HepG2 (cell line): ENCODE measurements around the gene CTIF.

Source experiments
- CHCHD3 ChIP-seq: sonication (generic); formaldehyde crosslinking; IDR thresholded peaks from 2 replicates; pipeline ENCODE4 v1.8.0; 2022; ENCODE audit warnings: mild to moderate bottlenecking, missing genetic modification reagents, moderate library complexity
- FOXP1 ChIP-seq, 2 experiments: fragments of 450-650 bp in 1 of 2; IDR thresholded peaks; 2 replicates each; pipeline ENCODE4 v1.6.1; 2017 to 2018; ENCODE audit warnings: antibody characterized with exemption in 1 of 2
- PBX3 ChIP-seq: sonication (generic); formaldehyde crosslinking; IDR thresholded peaks from 2 replicates; pipeline ENCODE4 v1.8.1; 2023; ENCODE audit warnings: missing genetic modification reagents, inconsistent platforms, borderline replicate concordance
- POLR2A ChIP-seq, 2 experiments: IDR thresholded peaks; 2 replicates each; pipeline ENCODE4 v1.6.1; 2011; ENCODE audit warnings: low read depth in 2 of 2, low read length in 2 of 2, mild to moderate bottlenecking in 1 of 2, moderate library complexity in 1 of 2; ENCODE audit not compliant: insufficient read depth in 1 of 2
- SETDB1 ChIP-seq: sonication (generic); formaldehyde crosslinking; IDR thresholded peaks from 2 replicates; pipeline ENCODE4 v1.5.1; 2020; ENCODE audit warnings: missing genetic modification reagents, mild to moderate bottlenecking, borderline replicate concordance
- SIN3A ChIP-seq: IDR thresholded peaks from 2 replicates; pipeline ENCODE4 v1.6.1; 2011; ENCODE audit warnings: low read depth, mild to moderate bottlenecking, control low read depth, low read length, borderline replicate concordance
- STAG1 ChIP-seq: sonication (generic); formaldehyde crosslinking; IDR thresholded peaks from 2 replicates; pipeline ENCODE4 v1.4.0; 2020; ENCODE audit warnings: missing genetic modification reagents
- TFDP2 ChIP-seq: sonication (generic); formaldehyde crosslinking; IDR thresholded peaks from 2 replicates; pipeline ENCODE4 v1.4.0; 2020; ENCODE audit warnings: missing genetic modification reagents
- ZNF597 ChIP-seq: sonication (generic); formaldehyde crosslinking; IDR thresholded peaks from 2 replicates; pipeline ENCODE4 v1.5.0; 2020; ENCODE audit warnings: missing genetic modification reagents
- ZNF652 ChIP-seq: IDR thresholded peaks from 2 replicates; pipeline ENCODE4 v1.6.1; 2016; ENCODE audit warnings: low read depth, borderline replicate concordance

GRCh38 chr18:48828691-48829442, 290.0 kb downstream of the CTIF start:
- TF ChIP-seq FOXP1 (IDR thresholded peaks at IDR 0.05) (no peak), FOXP1 (CRISPR knock-in tag; IDR thresholded peaks at IDR 0.05) (no peak), ZNF597 (CRISPR knock-in tag) (no peak), TFDP2 (CRISPR knock-in tag) (no peak), ZNF652 (no peak), CHCHD3 (no peak), POLR2A (IDR thresholded peaks at IDR 0.05; ENCODE audit: insufficient read depth in 1 of 2, low read depth in 2 of 2, low read length in 2 of 2) (no peak), STAG1 (CRISPR knock-in tag) (no peak), SETDB1 (CRISPR knock-in tag) (no peak), SIN3A (no peak), PBX3 (no peak)
